Measurements from ENCODE around the gene RFPL2. TPM values are rescaled to one million over a fixed set of nuclear protein-coding genes. Genes with fewer than 3 reads are reported as not detected.

The RFPL2 gene
- total RNA-seq, 1 experiment from 2014 or later = not detected

GRCh38 chr22:32222991-32223390 is 18.1 kb upstream of the RFPL2 start:
- CTCF ChIA-PET = interaction anchor here (0.6 to 0.7 kb wide), 4 partner anchors 8 to 425 kb away, joined by 3 to 4 read pairs (median 3); no protein-coding TSS in a partner anchor
- DNase-seq (ENCODE audit: unreplicated experiment) = no peak

GRCh38 chr22:32219026-32219425 is 14.2 kb upstream of the RFPL2 start:
- CTCF ChIA-PET = interaction anchor here (0.7 to 0.9 kb wide), 4 partner anchors 12 to 329 kb away, joined by 3 to 4 read pairs (median 4); no protein-coding TSS in a partner anchor
- no peak overlapping the region for H3K4me3 Mint-ChIP-seq (ENCODE audit: unreplicated experiment)
- no peaks in the 10 kb centered on the region for H3K9me3 Mint-ChIP-seq (ENCODE audit: unreplicated experiment)
- intact Hi-C loops (cut with micrococcal nuclease) = no loop called here
- no peak for TF ChIP-seq CTCF (IDR thresholded peaks at IDR 0.05; ENCODE audit: unreplicated experiment)
- no TSS peak for BruUV-seq (replicated peaks)
- no peak overlapping the region for H3K27ac Mint-ChIP-seq (ENCODE audit: low read depth, unreplicated experiment)
- POLR2A ChIA-PET = no interaction called here
- H3K4me1 Mint-ChIP-seq (ENCODE audit: insufficient read depth, unreplicated experiment) = peaks cover 6% of the 10 kb centered on the region
- H3K27me3 Mint-ChIP-seq (ENCODE audit: insufficient read depth, unreplicated experiment) = peaks cover 35% of the 10 kb centered on the region
- no peaks in the 10 kb centered on the region for H3K36me3 Mint-ChIP-seq (ENCODE audit: insufficient read depth, unreplicated experiment)
- no peak for DNase-seq (ENCODE audit: unreplicated experiment)

More at GRCh38 chr22:32222991-32223390, 18.1 kb upstream of the RFPL2 start:
- Mint-ChIP-seq H3K27me3 (ENCODE audit: insufficient read depth, unreplicated experiment) (peaks cover 25% of the 10 kb centered on the region), H3K9me3 (ENCODE audit: unreplicated experiment) (no peaks in the 10 kb centered on the region), H3K4me1 (ENCODE audit: insufficient read depth, unreplicated experiment) (no peaks in the 10 kb centered on the region), H3K36me3 (ENCODE audit: insufficient read depth, unreplicated experiment) (no peaks in the 10 kb centered on the region), H3K27ac (ENCODE audit: low read depth, unreplicated experiment) (no peak overlapping the region), H3K4me3 (ENCODE audit: unreplicated experiment) (no peak overlapping the region)
- POLR2A ChIA-PET = no interaction called here
- TF ChIP-seq CTCF (IDR thresholded peaks at IDR 0.05; ENCODE audit: unreplicated experiment) = no peak
- intact Hi-C loops (cut with micrococcal nuclease) = no loop called here
- BruUV-seq (replicated peaks) = no TSS peak

- Mint-ChIP-seq H3K9me3 (ENCODE audit: unreplicated experiment) (no peaks in the 10 kb centered on the region), H3K4me1 (ENCODE audit: insufficient read depth, unreplicated experiment) (peaks cover 6% of the 10 kb centered on the region), H3K36me3 (ENCODE audit: insufficient read depth, unreplicated experiment) (no peaks in the 10 kb centered on the region), H3K27me3 (ENCODE audit: insufficient read depth, unreplicated experiment) (peaks cover 36% of the 10 kb centered on the region), H3K27ac (ENCODE audit: low read depth, unreplicated experiment) (no peak overlapping the region), H3K4me3 (ENCODE audit: unreplicated experiment) (no peak overlapping the region)
- BruUV-seq (replicated peaks) = no TSS peak
- ChIA-PET CTCF (interaction anchor here (0.7 to 0.9 kb wide), 5 partner anchors 11 to 329 kb away, joined by 3 to 4 read pairs (median 4); no protein-coding TSS in a partner anchor), POLR2A (no interaction called here)
- intact Hi-C loops (cut with micrococcal nuclease) = no loop called here
- no peak for DNase-seq (ENCODE audit: unreplicated experiment)
- TF ChIP-seq CTCF (IDR thresholded peaks at IDR 0.05; ENCODE audit: unreplicated experiment) = no peak
Measured at GRCh38 chr22:32218470-32218869, 13.6 kb upstream of the RFPL2 start.

GRCh38 chr22:32217465-32217864 is 12.6 kb upstream of the RFPL2 start:
- BruUV-seq (replicated peaks) = no TSS peak
- intact Hi-C loops (cut with micrococcal nuclease) = no loop called here
- ChIA-PET CTCF (interaction anchor here (0.6 to 0.9 kb wide), 3 partner anchors 9 to 241 kb away, joined by 3 to 4 read pairs (median 3); no protein-coding TSS in a partner anchor), POLR2A (interaction anchor here (0.6 kb wide), 1 partner anchor 402 kb away, joined by 5 read pairs; no protein-coding TSS in a partner anchor)
- Mint-ChIP-seq H3K4me3 (ENCODE audit: unreplicated experiment) (no peak overlapping the region), H3K9me3 (ENCODE audit: unreplicated experiment) (no peaks in the 10 kb centered on the region), H3K36me3 (ENCODE audit: insufficient read depth, unreplicated experiment) (no peaks in the 10 kb centered on the region), H3K27me3 (ENCODE audit: insufficient read depth, unreplicated experiment) (peaks cover 35% of the 10 kb centered on the region), H3K4me1 (ENCODE audit: insufficient read depth, unreplicated experiment) (peaks cover 6% of the 10 kb centered on the region), H3K27ac (ENCODE audit: low read depth, unreplicated experiment) (no peak overlapping the region)
- DNase-seq (ENCODE audit: unreplicated experiment) = no peak
- TF ChIP-seq CTCF (IDR thresholded peaks at IDR 0.05; ENCODE audit: unreplicated experiment) = no peak

Measured in MCF 10A (cell line).